Fibroblast of lung (primary cell): Measurements from ENCODE around the gene SLC37A2. TPM values are rescaled to one million over a fixed set of nuclear protein-coding genes. Genes with fewer than 3 reads are reported as not detected.

ENCODE experiments used
- DNase-seq, 2 donors: peaks; one replicate each; pipeline versions ENCODE4 v3.0.0 to v3.0.0-alpha.2; 2010; ENCODE audit warnings: low read depth in 2 of 2
- H2AFZ ChIP-seq: 2 replicates; pipeline ENCODE4 v1.5.1; 2012; ENCODE audit warnings: low read length, control low read depth, inconsistent platforms
- H3K27ac ChIP-seq: 2 replicates; pipeline ENCODE4 v1.5.1; 2011; ENCODE audit warnings: low read length, control low read depth; ENCODE audit not compliant: insufficient read depth
- H3K27me3 ChIP-seq: 2 replicates; pipeline ENCODE4 v1.5.1; 2011; ENCODE audit warnings: mild to moderate bottlenecking, low read length; ENCODE audit not compliant: control insufficient read depth, insufficient read depth
- H3K36me3 ChIP-seq: 2 replicates; pipeline ENCODE4 v1.5.1; 2011; ENCODE audit warnings: low read length; ENCODE audit not compliant: control insufficient read depth, insufficient read depth
- H3K4me1 ChIP-seq: 2 replicates; pipeline ENCODE4 v1.5.1; 2011; ENCODE audit warnings: low read length; ENCODE audit not compliant: control insufficient read depth, insufficient read depth; ENCODE audit errors: extremely low read depth
- H3K4me2 ChIP-seq: 2 replicates; pipeline ENCODE4 v1.5.1; 2011; ENCODE audit warnings: low read length, control low read depth; ENCODE audit not compliant: insufficient read depth; ENCODE audit errors: extremely low read depth
- H3K4me3 ChIP-seq, 4 experiments: fragments of 200-600 bp in 1 of 4; sonication (generic) in 1 of 4; replicated peaks in 1 of 4; 2 replicates each; pipeline ENCODE4 v1.5.1; 2011 to 2016; ENCODE audit warnings: low read length in 4 of 4, low read depth in 3 of 4, mild to moderate bottlenecking in 3 of 4, control low read depth in 2 of 4, inconsistent platforms in 1 of 4, mixed read lengths in 1 of 4; ENCODE audit not compliant: insufficient read depth in 1 of 4; ENCODE audit errors: control extremely low read depth in 1 of 4
- H3K79me2 ChIP-seq: 2 replicates; pipeline ENCODE4 v1.5.1; 2012; ENCODE audit warnings: mild to moderate bottlenecking, low read length, inconsistent platforms; ENCODE audit not compliant: control insufficient read depth, insufficient read depth
- H3K9ac ChIP-seq: 2 replicates; pipeline ENCODE4 v1.5.1; 2011; ENCODE audit warnings: mild to moderate bottlenecking, low read length, control low read depth; ENCODE audit not compliant: insufficient read depth
- H3K9me3 ChIP-seq: 2 replicates; pipeline ENCODE4 v1.5.1; 2012; ENCODE audit warnings: low read depth, low read length; ENCODE audit not compliant: control insufficient read depth, insufficient read depth
- H4K20me1 ChIP-seq: 2 replicates; pipeline ENCODE4 v1.5.1; 2011; ENCODE audit warnings: low read length; ENCODE audit not compliant: control insufficient read depth, insufficient read depth; ENCODE audit errors: extremely low read depth
- CTCF ChIP-seq, 2 donors: IDR thresholded peaks in 1 of 2; conservative IDR thresholded peaks in 1 of 2; 1 replicate in 1 of 2; 2 replicates in 1 of 2; pipeline ENCODE4 v1.5.1; 2011 to 2012; ENCODE audit warnings: low read length in 2 of 2, control low read depth in 1 of 2, inconsistent platforms in 1 of 2, low read depth in 1 of 2, mild to moderate bottlenecking in 1 of 2
- EZH2 ChIP-seq: IDR thresholded peaks from 2 replicates; pipeline ENCODE4 v1.5.1; 2012; ENCODE audit warnings: low read length, control low read depth, mild to moderate bottlenecking; ENCODE audit errors: missing control alignments
- polyA plus RNA-seq, 2 donors: library from polyadenylated mRNA; depleted of rRNA in 1 of 2; stranded (reverse) in 1 of 2; unstranded in 1 of 2; fragments of >200 nt; gene quantifications; 2 replicates each; pipeline ENCODE4 v1.2.1, GENCODE V29; 2011 to 2012; ENCODE audit warnings: missing spikeins in 1 of 2
- total RNA-seq: library from RNA; depleted of rRNA; stranded (reverse); fragments of >200 nt; gene quantifications from 2 replicates; pipeline ENCODE4 v1.2.1, GENCODE V29; 2014

SLC37A2 gene
- total and polyA plus RNA-seq, 2 donors (not counting 1 experiment from before 2014, with no cell fraction given) = 0.36 to 0.83 TPM

- peak; percentile 71 to 86 for DNase-seq
These were observed 28.3 kb downstream of the SLC37A2 start for GRCh38 chr11:125091247-125091876.

GRCh38 chr11:125091877-125092664 lies 29.0 kb downstream of the SLC37A2 start:
- no peaks in the 10 kb centered on the region for H3K36me3 ChIP-seq
- no peaks in the 10 kb centered on the region for H3K9me3 ChIP-seq
- no peak overlapping the region for H2AFZ ChIP-seq
- no peaks in the 10 kb centered on the region for H4K20me1 ChIP-seq
- no peak overlapping the region for H3K27ac ChIP-seq
- H3K27me3 ChIP-seq = no peaks in the 10 kb centered on the region
- no peaks in the 10 kb centered on the region for H3K79me2 ChIP-seq
- TF ChIP-seq EZH2 (no peak), CTCF (conservative IDR thresholded peaks at IDR 0.05 in 1 of 2, IDR thresholded peaks at IDR 0.05 in 1 of 2; ENCODE audit: low read depth in 1 of 2, low read length in 2 of 2) (no peak)
- DNase-seq = no peak
- H3K9ac ChIP-seq = no peak overlapping the region
- no peak overlapping the region for H3K4me3 ChIP-seq
- H3K4me1 ChIP-seq = peaks cover 12% of the 10 kb centered on the region
- H3K4me2 ChIP-seq = no peak overlapping the region

More at GRCh38 chr11:125091247-125091876, 28.3 kb downstream of the SLC37A2 start:
- Histone ChIP-seq H3K4me1 (peaks cover 12% of the 10 kb centered on the region), H3K9ac (no peak overlapping the region), H3K79me2 (no peaks in the 10 kb centered on the region), H3K4me3 (no peak overlapping the region), H2AFZ (peak overlapping the region; percentile 47), H3K9me3 (no peaks in the 10 kb centered on the region), H4K20me1 (no peaks in the 10 kb centered on the region), H3K36me3 (no peaks in the 10 kb centered on the region), H3K27ac (peak overlapping the region; percentile 42), H3K27me3 (no peaks in the 10 kb centered on the region), H3K4me2 (peak overlapping the region; percentile 30)
- TF ChIP-seq EZH2 (no peak), CTCF (conservative IDR thresholded peaks at IDR 0.05 in 1 of 2, IDR thresholded peaks at IDR 0.05 in 1 of 2; ENCODE audit: low read depth in 1 of 2, low read length in 2 of 2) (peak; percentile 71 to 77)

- Histone ChIP-seq H3K4me3 (no peak overlapping the region), H3K27ac (no peak overlapping the region), H3K9ac (no peak overlapping the region), H4K20me1 (no peaks in the 10 kb centered on the region), H3K27me3 (no peaks in the 10 kb centered on the region), H3K79me2 (no peaks in the 10 kb centered on the region), H3K36me3 (no peaks in the 10 kb centered on the region), H3K4me2 (no peak overlapping the region), H2AFZ (no peak overlapping the region), H3K9me3 (no peaks in the 10 kb centered on the region), H3K4me1 (peaks cover 12% of the 10 kb centered on the region)
- TF ChIP-seq EZH2 (no peak), CTCF (conservative IDR thresholded peaks at IDR 0.05 in 1 of 2, IDR thresholded peaks at IDR 0.05 in 1 of 2; ENCODE audit: low read depth in 1 of 2, low read length in 2 of 2) (no peak)
- no peak for DNase-seq
These were observed 29.6 kb downstream of the SLC37A2 start for GRCh38 chr11:125092669-125093068.
